Upper lobe of right lung (tissue), 1 donor: Measurements from ENCODE around the gene RPTOR. TPM values are rescaled to one million over a fixed set of nuclear protein-coding genes. Genes with fewer than 3 reads are reported as not detected.

Experiments
- ATAC-seq: fragments of 200-7000 bp; cut with Tn5 transposase; one replicate; pipeline ENCODE4 v1.9.1; 2020; ENCODE audit warnings: mild to moderate bottlenecking, moderate library complexity
- DNase-seq: peaks from one replicate; pipeline ENCODE4 v3.0.0-alpha.2; 2020
- H3K27ac ChIP-seq: fragments of 200-600 bp; one replicate; pipeline ENCODE4 v1.8.0; 2022
- H3K27me3 ChIP-seq: fragments of 200-600 bp; one replicate; pipeline ENCODE4 v1.8.0; 2022; ENCODE audit warnings: mild to moderate bottlenecking
- H3K36me3 ChIP-seq: fragments of 200-600 bp; one replicate; pipeline ENCODE4 v1.8.0; 2022
- H3K4me1 ChIP-seq: fragments of 200-600 bp; one replicate; pipeline ENCODE4 v1.8.0; 2022
- H3K4me3 ChIP-seq: fragments of 200-600 bp; one replicate; pipeline ENCODE4 v1.8.0; 2022; ENCODE audit warnings: mild to moderate bottlenecking
- H3K9me3 ChIP-seq: fragments of 200-600 bp; one replicate; pipeline ENCODE4 v1.8.0; 2022
- intact Hi-C: fragments of 100-400 bp; cut with DNase I; formaldehyde crosslinking; loops from one replicate; pipeline ENCODE4 v1.11.0; 2022
- total RNA-seq: library from RNA; stranded (reverse); fragmentation: NEBNext Ultra II Directional; extraction: Animal tissue kit (Norgen Biotek cat#: 25700); gene quantifications from one replicate; pipeline ENCODE4 v1.2.1, GENCODE V29; 2021
- TF ChIP-seq, protein P1 (sequence below): fragments of 200-600 bp; IDR thresholded peaks from one replicate; pipeline ENCODE4 v1.8.0; 2022; ENCODE audit warnings: antibody characterized with exemption
- donor health status: DM: no; HTN: yes; CAD: no; lungs with severe emphysema.

The RPTOR gene
- total RNA-seq, 1 donor from 2014 or later: 35.4 TPM

DNA sequence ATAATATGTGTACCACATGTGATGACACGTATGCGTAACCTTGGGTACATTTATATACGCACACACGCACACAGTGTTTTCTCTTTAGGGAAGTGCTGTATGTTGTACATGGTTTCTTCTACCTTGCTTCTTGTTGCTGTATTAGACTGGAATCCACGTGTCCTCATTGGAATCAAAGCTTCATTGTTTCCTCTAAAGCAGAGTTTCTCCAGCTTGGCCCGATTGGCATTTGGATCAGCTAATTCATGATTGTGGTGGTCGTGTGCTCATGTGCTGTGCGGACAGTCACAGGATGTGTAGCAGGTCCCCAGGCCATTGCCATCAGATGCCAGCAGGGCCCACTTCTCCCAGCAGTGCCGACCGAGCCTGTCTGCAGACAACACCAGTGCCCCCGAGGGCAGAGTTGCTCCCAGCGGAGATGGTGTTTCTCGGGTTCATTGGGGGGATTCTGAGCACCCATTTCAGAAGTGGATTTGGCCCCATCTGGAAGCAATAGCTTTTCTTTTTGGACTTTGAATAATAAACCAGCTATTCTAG lies 148.4 kb downstream of the RPTOR start:
- no peaks in the 10 kb centered on the region for H3K9me3 ChIP-seq
- no peaks in the 10 kb centered on the region for H3K36me3 ChIP-seq
- no peaks in the 10 kb centered on the region for H3K4me1 ChIP-seq
- H3K27ac ChIP-seq: no peak overlapping the region
- no peaks in the 10 kb centered on the region for H3K27me3 ChIP-seq
- TF ChIP-seq, protein P1, sequence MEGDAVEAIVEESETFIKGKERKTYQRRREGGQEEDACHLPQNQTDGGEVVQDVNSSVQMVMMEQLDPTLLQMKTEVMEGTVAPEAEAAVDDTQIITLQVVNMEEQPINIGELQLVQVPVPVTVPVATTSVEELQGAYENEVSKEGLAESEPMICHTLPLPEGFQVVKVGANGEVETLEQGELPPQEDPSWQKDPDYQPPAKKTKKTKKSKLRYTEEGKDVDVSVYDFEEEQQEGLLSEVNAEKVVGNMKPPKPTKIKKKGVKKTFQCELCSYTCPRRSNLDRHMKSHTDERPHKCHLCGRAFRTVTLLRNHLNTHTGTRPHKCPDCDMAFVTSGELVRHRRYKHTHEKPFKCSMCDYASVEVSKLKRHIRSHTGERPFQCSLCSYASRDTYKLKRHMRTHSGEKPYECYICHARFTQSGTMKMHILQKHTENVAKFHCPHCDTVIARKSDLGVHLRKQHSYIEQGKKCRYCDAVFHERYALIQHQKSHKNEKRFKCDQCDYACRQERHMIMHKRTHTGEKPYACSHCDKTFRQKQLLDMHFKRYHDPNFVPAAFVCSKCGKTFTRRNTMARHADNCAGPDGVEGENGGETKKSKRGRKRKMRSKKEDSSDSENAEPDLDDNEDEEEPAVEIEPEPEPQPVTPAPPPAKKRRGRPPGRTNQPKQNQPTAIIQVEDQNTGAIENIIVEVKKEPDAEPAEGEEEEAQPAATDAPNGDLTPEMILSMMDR: no peak
- no peak for DNase-seq
- no peak overlapping the region for H3K4me3 ChIP-seq
- intact Hi-C loops: no loop called here
- ATAC-seq: no peak

DNA sequence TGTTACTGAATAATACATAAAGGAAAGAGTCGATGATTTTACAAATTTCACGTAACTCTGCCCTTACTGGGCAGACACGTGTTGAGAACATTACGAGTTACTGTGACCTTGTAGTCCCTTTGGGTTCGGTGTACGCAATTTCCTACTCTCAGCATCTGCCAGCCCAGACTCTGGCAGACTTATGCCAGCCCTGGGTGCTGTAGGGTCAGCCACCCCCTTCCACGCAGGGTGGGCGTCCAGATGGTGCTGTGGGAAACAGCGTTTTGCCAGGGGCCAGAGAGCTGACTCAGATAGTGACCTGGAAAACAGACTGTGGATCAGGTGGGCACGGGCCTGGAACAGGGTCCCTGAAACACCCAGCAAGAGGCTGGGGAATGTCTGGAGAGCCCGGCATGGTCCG lies 148.9 kb downstream of the RPTOR start:
- no peak overlapping the region for H3K27ac ChIP-seq
- no peaks in the 10 kb centered on the region for H3K4me1 ChIP-seq
- no peaks in the 10 kb centered on the region for H3K9me3 ChIP-seq
- ATAC-seq: no peak
- no peaks in the 10 kb centered on the region for H3K36me3 ChIP-seq
- H3K27me3 ChIP-seq: no peaks in the 10 kb centered on the region
- TF ChIP-seq, protein P1: no peak
- H3K4me3 ChIP-seq: no peak overlapping the region
- intact Hi-C loops: no loop called here
- DNase-seq: no peak

DNA sequence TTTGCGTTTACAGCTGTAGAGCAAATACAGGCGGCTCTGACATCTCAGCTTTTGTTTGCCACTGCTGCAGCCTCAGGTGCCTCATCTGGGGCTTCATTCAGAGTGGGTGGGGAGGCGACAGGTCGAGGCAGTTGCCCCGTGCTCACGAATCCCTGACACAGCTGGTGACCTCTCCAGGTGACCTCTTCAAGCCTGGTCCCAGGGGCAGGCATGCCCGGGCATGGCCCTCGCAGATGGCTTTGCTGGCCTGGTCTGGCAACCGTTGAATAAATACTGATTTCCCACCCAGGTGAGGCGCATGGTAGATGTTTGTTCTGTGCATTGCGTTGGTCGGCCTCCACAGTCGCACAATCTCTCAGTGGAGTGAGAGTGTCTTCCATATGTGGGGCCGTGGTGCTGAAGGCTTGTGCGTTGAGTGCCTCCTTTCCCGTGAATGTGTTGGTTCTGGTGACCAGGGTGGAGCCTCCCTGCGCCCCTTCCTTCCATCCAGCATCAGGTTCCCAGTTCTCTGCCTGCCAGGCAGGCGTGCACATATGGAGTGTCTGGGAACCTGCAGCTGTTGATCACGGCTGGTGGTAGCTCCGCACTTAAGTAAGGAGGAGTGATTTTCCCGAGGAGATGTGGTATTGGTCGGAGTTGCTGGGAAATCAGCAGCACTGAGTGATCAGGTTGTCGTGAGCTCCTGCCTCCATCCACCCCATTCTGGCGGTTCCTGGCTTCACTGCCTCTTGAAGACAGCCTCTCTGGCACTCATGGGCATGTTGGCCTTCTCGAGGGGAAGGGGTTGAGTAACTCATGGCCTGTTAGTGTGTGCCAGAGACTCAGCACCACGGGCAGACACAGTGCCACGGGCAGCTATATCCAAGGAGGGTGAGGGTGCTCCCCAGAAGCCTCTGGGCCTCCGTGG lies 149.7 kb downstream of the RPTOR start:
- DNase-seq (no peak), ATAC-seq (peak; percentile 20)
- Histone ChIP-seq H3K4me1 (no peaks in the 10 kb centered on the region), H3K36me3 (no peaks in the 10 kb centered on the region), H3K27me3 (no peaks in the 10 kb centered on the region), H3K9me3 (no peaks in the 10 kb centered on the region), H3K27ac (no peak overlapping the region), H3K4me3 (no peak overlapping the region)
- TF ChIP-seq, protein P1: no peak
- intact Hi-C loops: no loop called here

DNA sequence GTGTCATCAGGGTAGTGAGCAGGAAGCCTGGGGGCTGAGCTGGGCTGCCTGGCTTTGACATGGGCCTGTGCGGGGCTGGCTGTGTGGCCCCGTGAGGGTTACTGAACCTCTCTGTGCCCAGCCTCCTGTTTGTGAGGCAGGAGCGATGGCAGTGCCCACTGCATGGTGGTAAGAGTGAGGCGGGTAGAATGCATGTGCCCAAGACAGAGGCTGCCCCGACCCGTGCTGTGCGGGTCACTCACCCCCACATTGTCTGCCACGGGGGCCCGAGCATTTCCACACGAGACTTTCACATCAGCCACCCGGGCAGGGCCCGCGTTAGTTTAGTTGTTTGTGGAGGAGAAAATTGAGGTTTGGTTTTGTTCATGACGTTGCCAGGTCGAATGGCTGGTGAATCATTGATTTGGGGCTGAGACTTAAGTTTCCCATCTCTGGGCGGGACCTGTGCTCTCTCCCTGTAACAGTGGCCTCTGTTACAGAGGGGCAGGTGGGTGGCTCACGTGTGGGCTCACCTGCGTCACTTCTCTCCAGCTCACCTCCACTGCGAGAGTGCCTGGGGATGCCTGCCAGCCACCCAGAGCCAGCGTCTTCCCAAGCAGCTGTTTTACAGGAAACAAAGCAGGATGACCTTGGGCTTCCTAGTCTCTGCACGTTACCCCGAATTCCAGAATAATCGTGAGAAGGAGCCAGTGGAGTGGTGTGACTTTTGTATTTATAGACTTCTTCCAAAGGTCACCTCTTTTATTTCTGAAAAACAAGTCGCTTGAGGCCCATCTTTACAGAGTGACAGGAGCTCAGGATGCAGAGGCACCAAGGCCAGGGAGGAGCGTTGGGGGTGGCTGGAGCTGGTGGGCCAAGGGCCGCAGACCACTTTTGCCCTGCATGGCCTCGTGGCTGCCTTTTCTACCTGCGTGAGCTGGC lies 150.6 kb downstream of the RPTOR start:
- intact Hi-C loops: no loop called here
- no peak overlapping the region for H3K27ac ChIP-seq
- H3K4me3 ChIP-seq: no peak overlapping the region
- no peaks in the 10 kb centered on the region for H3K36me3 ChIP-seq
- H3K4me1 ChIP-seq: no peaks in the 10 kb centered on the region
- DNase-seq (no peak), ATAC-seq (no peak)
- TF ChIP-seq, protein P1: no peak
- no peaks in the 10 kb centered on the region for H3K9me3 ChIP-seq
- no peaks in the 10 kb centered on the region for H3K27me3 ChIP-seq

DNA sequence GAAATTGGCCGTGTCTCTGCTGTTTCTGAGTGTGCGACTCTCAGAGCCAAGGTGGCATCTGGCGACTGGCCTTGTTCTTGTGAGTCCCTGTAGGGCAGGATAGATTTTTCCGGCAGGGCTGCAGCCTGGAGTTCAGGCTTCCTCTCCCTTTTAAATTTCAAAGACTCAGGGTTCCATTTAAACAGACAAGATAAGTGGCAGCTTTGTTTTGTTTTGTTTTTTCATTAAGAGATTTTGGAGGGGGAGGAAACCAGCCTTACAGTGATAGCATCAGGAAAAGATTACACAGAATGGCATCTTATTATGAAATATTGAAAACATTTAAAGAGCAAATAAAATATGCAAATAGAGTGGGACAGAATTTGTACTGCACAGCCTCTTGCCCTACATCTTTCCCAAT lies 151.3 kb downstream of the RPTOR start:
- Histone ChIP-seq H3K4me1 (no peaks in the 10 kb centered on the region), H3K4me3 (no peak overlapping the region), H3K9me3 (no peaks in the 10 kb centered on the region), H3K27me3 (no peaks in the 10 kb centered on the region), H3K27ac (no peak overlapping the region), H3K36me3 (no peaks in the 10 kb centered on the region)
- intact Hi-C loops: no loop called here
- DNase-seq: no peak
- no peak for ATAC-seq
- TF ChIP-seq, protein P1: no peak
